GM21447 (cell line): Measurements from ENCODE around the gene ZBTB14.

Source experiments
- ATAC-seq: cut with Tn5 transposase; IDR thresholded peaks from one replicate; pipeline ENCODE4 v1.9.1; 2021; ENCODE audit not compliant: unreplicated experiment

The ZBTB14 gene

DNA sequence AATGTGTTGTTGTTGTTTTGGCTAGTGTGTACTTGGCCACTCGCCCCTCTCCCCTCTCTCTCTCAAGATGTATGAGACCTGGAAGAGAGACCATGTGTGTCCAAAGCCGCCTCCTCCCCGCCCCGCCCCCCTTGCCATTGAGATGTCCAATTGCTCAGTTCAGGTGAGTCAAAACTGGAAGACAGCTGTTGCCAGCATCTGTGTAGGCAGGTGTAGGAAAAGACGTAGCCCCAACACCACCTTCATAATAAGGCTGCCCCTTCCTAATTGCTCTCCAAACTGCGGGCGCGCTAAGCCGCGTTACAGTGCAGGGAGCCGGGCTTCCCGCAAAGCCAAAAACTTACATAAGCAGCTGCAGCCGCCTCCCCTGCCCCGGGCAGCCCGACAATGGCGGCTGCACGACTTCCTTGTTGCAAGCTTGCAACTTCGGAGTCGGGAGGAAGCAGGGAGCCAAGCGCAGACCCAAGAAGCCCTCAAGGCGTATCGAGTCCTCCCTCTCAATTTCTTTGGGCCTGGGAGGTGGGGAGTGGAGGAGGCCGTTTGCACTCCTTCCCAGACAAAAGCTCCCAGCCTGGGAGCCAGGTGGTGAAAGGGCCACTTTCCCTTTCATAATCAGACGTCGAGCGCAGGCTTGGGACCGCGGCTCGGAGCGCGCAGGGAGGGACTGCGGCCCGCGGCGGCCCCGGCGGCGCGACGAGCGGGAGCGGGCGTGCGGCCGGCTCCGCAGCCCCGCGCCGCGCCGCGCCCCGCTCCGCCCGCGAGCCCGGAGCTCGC lies 882 bp downstream of the ZBTB14 start:
- ATAC-seq, result peak; percentile 21

DNA sequence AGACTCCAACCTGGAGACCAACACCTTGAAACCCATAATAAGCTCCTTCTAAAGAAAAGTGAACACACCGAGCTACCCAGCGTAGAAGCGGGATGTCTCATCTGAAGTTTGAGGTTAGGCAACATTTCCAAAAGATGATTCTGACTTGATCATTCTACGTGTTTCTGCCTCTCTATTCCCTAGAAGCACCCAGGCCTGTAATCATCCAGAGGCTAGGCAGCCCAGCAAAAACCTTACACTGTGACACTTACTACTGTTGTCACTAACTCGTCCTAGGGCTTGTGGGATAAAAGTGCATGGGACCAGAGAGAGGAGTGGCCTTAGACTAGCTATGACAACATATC lies 1.4 kb downstream of the ZBTB14 start:
- no peak for ATAC-seq

DNA sequence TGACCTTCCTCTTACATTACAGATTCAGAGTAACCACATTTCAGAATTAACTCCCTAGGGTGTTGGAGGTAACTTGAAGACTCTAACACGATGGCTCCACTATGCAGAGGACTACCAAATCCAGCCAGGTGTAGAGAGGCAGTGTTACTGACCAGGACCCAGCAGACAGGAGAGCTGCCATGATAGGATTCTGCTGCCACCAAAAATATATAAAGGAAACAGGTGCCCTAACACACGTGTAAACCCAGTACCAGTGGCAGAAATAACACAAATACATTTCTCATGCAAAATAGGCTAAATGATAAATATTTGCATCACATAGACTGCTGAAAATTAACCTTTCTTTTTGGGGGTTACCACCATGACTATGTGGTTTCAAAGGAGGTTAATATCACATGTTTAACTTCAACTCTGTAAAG lies 7.0 kb downstream of the ZBTB14 start:
- peak; percentile 83 for ATAC-seq

DNA sequence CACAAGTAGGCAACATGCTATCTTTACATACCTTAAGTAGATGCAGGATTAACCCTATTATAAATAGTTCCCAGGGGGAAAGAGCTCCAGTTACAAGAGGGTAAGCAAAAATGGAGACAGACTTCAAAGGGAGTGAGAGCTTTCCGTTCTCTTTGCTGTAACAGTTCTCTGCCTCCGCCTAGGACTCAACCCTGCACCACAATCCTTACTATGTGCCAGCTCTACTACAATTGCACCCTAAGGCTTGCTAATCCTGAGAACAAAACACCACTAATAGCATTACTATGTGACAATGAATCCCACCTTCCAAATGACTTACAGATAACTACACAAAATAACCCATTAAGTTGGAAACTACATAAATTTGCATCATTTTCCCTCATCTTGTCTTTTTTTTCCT lies 7.7 kb downstream of the ZBTB14 start:
- ATAC-seq, result no peak

DNA sequence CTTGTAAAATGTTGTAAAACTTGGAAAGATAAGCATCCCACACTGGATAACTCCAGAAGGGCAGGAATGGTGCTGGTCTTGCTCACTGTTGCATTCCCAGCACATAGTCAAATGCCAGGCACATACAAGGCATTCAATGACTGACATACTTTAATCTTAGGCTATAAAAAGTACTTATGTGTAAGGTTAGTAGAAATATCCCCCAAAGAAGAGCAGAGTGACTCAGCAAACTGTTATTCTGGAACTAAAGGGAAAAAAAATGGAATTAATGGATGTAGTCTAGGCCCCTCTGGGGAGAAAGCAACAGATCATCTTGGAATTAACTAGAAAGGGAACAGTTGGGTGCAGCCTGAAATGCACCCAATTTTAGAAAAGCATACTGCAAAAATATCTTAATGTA lies 9.0 kb downstream of the ZBTB14 start:
- no peak for ATAC-seq

DNA sequence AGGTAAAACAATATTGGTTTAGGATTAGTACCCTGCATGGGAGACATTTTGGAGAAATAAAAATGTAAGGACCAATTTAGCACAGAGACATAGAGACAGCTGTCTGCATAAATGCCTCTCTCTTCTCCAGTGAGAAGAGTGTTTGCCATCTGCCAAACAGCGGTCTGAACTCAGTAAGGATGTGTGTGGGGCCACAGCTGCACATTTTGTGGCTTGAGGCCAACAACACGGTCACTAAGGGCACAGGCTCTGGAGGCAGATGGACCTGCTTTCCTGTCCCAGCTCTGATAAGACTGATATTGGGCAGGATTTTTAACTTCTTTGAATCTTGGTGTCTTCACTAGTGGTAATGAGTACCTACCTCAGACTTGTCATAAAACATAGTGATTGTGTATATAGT lies 10.2 kb downstream of the ZBTB14 start:
- no peak for ATAC-seq

DNA sequence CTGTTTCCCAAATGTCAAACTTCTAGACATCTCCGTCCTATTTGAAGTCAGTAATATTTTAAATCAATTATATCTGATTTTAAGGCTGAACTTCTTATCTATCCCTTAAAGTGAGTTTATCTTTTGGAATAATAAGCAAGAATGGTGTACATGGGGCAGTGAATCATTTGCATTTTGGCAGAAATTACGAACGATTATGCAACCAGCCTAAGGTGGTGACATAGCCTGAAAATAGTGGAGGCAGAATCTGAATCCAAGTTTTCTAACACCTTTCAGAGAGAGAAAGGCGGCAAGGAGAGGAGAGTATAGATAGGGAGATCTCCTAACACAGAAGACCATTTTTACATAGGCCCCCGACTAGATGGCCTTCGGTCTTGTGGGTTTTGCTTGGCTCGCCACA lies 10.7 kb downstream of the ZBTB14 start:
- no peak for ATAC-seq

DNA sequence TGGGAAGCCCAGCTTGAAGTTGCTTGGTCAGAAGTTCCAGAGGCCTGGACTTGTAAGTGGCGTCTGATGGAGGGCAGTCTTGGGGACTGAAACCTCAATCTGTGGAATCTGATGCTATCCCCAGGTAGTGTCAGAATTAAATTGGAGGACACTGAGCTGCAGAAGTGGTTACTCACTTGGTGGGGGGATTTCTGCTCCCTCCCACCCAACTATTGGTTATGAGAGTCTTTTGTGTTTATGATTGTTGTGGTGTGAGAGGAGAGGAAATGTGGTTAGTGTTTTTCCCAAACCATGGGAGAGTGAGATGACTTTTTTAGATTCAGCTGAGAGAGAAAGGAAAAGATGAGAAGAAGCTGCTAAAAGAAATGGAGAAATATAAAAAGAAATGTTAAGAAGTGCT lies 12.8 kb downstream of the ZBTB14 start:
- ATAC-seq, result no peak

DNA sequence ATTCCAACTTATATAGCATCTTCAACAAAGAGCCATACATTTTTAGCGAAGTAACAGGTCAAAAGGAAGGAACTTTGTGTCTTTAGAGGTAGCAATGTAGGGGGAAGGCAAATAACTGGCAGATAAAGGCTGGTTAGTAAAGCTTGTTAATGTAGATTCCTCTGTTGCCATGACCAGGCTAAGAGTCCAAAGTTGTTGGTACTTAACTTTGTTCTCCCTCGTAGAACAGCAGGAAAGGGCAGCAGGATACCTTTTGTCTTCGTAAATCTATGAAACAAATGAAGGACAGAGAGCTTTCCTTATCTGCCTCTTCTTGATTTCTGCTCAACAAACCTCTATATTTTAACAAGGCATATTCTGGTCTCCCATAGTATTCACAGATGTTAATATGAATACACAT lies 18.6 kb downstream of the ZBTB14 start:
- no peak for ATAC-seq

DNA sequence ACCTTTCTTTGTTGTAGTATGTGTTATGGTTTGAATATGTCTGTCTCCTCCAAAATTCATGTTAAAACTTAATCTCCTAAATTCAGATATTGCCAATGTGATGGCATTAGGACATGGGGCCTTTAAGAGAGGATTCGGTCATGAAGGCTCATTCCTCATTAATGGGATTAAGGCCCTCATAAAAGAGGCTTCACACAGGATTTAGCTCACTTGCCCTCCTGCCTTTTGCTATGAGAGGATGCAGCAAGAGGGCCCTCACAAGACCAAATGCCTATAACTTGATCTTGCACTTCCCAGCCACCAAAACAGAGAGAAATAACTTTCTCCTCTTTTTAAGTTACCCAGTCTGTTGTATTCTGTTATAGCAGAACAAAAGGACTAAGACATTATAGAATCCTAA lies 19.7 kb downstream of the ZBTB14 start:
- ATAC-seq, result no peak

DNA sequence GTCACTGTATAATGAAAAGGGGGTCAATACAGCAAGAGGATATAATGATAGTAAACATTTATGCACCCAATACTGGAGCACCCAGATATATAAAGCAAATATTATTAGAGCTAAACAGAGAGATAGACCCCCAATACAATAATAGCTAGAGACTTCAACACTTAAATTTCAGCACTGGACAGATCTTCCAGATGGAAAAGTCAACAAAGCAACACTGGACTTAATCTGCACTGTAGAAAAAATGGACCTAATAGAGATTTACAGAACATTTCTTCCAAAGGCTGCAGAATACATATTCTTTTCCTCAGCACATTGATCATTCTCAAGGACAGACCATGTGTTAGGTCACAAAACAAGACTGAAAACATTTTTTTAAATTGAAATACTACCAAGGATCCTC lies 26.7 kb downstream of the ZBTB14 start:
- no peak for ATAC-seq

DNA sequence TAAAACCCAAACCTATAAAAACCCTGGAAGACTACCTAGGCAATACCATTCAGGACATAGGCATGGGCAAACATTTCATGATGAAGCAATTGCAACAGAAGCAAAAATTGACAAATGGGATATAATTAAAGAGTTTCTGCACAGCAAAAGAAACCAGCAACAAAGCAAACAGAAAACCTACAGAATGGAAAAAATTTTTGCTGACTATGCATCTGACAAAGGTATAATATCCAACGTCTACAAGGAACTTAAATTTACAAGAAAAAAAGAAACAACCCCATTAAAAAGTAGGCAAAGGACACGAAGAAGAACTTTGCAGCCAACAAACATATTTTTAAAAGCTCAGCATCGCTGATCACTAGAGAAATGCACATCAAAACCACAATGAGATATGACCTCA lies 28.8 kb downstream of the ZBTB14 start:
- ATAC-seq, result no peak

DNA sequence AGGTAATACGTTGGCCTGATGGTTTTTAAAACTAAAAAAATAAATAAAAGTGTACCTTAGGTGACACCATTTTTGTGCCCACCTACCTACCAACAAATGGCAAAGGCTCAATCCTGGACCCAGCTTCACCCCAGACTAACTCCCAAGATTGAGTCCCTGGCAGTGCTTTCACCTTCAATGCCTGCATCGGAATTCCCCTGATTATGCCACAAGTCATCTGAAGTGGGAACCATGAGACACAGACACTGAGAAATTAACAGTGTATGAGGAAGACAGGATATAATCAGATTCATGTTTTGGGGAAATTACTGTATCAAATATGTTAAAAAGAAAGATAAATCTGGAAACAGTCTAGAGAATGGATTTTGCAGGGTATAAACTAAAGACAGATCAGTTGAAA lies 41.6 kb downstream of the ZBTB14 start:
- no peak for ATAC-seq

DNA sequence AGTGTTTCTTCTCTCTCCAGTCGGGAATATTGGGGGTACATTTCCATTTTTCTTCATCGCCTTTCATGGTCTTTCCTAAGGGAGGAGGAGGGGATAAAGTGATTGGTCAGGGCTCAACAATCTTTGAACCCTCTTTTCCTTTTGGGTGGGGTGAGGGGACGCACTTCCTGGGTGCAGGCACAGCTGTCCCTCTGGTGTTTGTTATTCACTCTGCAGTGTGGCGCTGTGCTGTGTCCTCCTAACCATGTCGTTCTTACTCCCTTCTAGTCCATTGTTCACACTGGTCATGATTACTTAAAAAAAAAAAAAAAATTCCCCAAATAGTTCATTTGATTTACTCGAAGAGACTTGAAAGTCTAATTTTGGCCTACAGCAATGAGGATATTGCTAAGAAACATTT lies 44.4 kb downstream of the ZBTB14 start:
- no peak for ATAC-seq

DNA sequence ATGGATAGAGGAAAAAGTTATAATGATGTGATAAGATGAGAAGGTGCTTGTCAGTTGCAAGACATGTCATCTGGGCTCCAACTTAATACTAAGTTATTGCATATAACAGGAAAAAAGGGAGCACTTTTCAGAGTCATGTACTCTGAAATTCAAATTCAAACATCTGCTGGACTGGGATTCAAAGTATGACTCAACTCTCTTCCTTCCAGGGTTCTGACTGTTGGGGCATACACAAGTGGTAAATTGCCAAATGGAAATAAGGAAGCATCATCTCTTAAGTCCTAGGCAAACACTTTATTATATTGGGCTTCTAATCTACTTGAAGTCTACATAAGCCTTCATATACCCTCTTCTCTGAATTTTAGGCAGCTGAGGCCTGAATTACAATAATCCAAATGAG lies 44.9 kb downstream of the ZBTB14 start:
- ATAC-seq, result no peak

DNA sequence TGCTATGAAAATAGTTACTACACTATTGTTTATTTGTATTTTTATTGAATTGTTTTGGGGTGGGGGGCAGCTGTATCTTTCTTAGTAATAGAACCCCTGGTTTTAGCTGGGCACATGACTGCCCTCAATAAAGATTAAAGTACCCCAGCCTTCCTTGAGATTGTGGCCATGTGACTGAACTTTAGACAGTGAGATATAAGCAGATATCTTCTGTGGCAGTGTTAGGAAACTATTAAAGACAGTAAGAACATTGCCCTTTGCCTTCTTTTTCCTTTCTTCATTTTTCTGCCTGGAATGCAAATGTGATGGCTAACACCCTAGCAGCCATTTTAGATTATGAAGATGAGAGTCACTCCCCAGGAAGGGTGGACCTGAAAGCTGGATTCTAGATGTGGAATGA lies 50.6 kb downstream of the ZBTB14 start:
- no peak for ATAC-seq

DNA sequence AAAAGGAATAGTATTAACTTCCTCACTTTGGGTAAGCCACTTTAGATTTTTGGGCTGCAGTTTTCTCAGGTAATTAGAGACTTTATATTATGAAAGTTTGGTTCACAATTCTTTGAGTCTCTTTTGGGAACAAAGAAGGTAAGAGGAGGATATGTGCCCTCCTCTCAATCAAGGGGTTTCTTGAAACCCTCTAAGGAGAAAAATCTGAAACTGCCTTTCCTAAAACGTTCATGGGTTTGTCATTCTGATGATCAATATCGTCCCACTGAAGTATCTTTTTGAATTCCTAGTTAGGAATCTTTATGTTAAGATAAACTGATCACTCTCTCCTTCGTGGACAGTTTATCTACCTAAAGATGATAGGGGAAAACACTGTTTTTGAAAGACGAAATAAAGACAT lies 56.1 kb downstream of the ZBTB14 start:
- no peak for ATAC-seq
